GM12892 (cell line): ENCODE data around the gene ZNF583.

Source experiments
- DNase-seq: peaks from one replicate; pipeline ENCODE4 v3.0.0; 2011; ENCODE audit not compliant: insufficient read length
- FAIRE-seq: peaks from 2 replicates; lab custom pipeline; 2011; peaks lifted over from hg19 to GRCh38; lab: Jason Lieb, UNC
- POLR2A ChIP-seq: IDR thresholded peaks from 2 replicates; pipeline ENCODE4 v1.6.1; 2011; ENCODE audit warnings: low read depth, low read length, control low read depth
- POLR2AphosphoS5 ChIP-seq: IDR thresholded peaks from 2 replicates; pipeline ENCODE4 v1.6.1; 2011; ENCODE audit warnings: low read depth, low read length, control low read depth
- TAF1 ChIP-seq: IDR thresholded peaks from 2 replicates; pipeline ENCODE4 v1.6.1; 2011; ENCODE audit warnings: low read depth, mild to moderate bottlenecking, control low read depth, low read length, borderline replicate concordance

ZNF583 gene

DNA sequence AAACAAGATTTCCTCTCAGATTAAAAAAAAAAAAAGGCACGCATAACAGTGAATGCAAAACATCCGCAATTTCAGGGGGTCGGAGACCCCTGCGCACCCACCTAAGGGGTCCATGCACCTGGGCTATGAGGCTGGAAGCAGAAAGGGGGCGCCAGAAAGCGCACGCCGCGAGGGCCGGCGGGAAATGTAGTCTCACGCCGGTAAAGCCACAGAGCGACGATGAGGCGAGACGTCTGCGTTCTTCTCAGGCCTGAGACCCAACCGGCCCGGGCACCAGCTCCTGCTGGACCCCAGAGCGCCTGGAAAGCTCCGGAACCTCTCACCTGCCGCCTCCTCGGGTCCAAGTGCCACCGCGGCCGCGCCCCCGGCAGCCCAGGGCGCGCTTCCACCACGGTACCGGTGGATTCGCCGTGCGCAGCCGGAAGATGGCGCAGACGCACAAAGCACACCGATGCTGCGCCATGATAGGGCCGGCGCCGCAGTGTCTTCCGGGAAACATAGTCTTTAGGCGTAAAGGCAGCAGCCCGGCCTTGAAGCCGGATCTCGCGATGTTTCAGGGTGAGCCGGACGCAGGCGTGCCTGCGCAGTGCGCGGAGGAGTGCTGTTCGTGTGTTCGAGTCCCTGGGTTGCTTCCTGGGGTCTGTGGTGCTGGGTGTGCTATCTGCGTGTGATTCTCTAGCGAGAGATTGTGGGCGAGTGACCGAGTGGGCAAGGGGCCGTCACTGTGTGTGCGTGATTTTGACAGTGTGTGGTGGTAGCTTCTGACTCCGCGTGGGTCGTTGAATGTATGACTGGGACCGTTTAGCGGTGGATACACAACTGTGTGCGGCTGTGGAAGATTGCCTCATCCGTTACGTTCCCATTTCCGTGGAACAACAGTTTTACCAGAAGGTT is 10.8 kb upstream of the ZNF583 start, which contains the start of gene ZNF582:
TSS of gene ZNF582 (minus strand) at position 416 of the 894 bp plus-strand sequence. CDS start 1,782 bp downstream, outside the sequence.
- peak; percentile 97 for FAIRE-seq
- DNase-seq = peak; percentile 78
- TF ChIP-seq POLR2AphosphoS5 (peak; percentile 73), TAF1 (no peak), POLR2A (peak; percentile 63; the same call in 1 of the 2 replicates)

DNA sequence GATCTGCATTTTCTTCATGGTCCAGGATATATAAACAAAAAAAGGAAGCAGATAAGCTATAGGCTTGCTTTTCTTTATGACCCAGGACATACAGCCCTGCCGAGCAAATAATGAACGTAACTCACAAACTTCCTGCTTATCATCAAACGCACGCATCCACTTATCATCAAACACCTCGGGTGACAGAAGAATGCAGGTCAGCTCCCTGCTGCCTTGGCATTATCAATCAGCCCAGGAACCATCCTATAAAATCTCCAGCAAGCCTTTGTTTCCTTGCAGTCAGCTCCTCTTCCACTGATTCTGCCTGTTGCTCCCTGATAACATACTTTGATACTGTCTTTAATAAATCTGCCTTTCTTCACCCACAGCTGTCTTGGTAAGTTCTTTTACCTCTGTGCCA is 5.3 kb upstream of the ZNF583 start:
- DNase-seq (no peak), FAIRE-seq (no peak)
- TF ChIP-seq POLR2AphosphoS5 = no peak
- TF ChIP-seq TAF1 = no peak
- no peak for TF ChIP-seq POLR2A

DNA sequence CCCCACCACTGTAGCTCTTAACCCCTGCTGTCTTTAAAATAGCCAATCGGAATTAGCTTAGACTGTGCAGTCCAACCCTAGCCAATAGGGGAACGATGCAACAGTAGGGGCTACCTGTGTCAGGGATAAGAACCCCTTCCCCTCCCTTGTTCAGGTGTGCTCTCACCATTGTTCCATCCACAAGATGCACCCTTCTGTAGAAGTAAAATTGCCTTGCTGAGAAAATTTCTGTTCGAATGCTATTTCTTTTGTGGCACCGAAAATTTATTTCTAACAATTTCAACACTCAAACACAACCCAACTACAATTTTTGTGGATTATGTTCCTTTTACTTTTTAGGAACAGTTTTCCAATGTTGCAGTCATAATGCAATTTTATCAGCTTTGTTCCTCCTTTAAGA is 3.6 kb upstream of the ZNF583 start:
- FAIRE-seq = no peak
- TF ChIP-seq POLR2AphosphoS5 (no peak), POLR2A (no peak), TAF1 (no peak)
- no peak for DNase-seq

DNA sequence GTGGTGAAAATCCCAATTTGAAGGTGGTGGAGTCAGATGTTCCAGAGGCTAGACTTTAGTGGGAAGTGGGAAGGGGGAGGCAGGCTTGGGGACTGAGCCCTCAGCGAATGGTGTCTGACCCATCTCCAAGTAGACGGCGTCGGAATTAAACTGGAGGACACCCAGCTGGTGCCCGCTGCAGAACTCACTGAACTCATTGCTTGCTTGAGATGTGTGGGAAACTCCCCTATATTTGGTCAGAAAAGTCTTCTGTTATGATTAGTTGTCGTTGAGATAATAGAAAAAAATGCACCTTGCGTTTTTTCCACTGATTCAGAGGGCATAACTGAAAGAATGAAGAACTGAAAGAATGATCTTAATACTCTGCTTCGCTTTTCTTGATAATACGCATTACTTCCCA is 871 bp upstream of the ZNF583 start:
- DNase-seq (no peak), FAIRE-seq (no peak)
- TF ChIP-seq POLR2AphosphoS5 (no peak), POLR2A (no peak), TAF1 (no peak)

DNA sequence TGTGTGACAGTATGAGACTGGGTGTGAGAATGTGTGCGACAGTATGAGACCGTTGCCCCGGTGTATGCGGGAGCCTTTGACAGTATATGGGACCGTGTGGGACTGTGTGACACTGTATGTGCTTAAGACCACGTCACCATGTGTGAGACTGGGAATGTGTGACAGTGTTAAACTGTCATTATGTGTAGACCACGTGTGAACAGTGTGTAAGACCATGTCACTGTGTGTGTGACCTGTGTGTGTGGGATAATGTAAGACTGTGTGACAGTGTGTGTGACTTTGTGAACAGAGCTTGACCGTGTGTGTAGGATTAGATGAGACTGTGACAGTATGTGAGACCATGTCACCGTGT is 549 bp downstream of the ZNF583 start:
- FAIRE-seq (peak; percentile 17), DNase-seq (no peak)
- TF ChIP-seq POLR2AphosphoS5 (no peak), TAF1 (no peak), POLR2A (no peak)

DNA sequence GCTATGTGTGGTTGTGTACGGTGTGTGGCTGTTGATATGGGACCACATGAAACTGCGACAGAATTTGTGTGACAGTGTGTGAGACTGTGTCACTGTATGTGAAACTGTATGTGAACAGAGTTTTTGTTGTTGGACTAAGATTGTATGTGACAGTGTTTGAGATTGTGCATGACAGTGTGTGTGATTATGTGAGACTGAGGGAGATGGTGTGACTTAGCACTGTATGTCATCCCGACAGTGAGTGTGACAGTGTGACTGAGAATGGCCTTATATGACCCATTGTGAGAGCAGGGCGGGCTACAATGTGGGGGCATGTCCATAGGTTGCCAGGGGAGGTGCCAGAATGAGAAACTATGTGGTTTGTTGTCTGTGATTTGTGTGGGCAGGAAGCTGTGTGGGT is 930 bp downstream of the ZNF583 start:
- no peak for DNase-seq
- TF ChIP-seq POLR2A (no peak), TAF1 (no peak), POLR2AphosphoS5 (no peak)
- FAIRE-seq = no peak

DNA sequence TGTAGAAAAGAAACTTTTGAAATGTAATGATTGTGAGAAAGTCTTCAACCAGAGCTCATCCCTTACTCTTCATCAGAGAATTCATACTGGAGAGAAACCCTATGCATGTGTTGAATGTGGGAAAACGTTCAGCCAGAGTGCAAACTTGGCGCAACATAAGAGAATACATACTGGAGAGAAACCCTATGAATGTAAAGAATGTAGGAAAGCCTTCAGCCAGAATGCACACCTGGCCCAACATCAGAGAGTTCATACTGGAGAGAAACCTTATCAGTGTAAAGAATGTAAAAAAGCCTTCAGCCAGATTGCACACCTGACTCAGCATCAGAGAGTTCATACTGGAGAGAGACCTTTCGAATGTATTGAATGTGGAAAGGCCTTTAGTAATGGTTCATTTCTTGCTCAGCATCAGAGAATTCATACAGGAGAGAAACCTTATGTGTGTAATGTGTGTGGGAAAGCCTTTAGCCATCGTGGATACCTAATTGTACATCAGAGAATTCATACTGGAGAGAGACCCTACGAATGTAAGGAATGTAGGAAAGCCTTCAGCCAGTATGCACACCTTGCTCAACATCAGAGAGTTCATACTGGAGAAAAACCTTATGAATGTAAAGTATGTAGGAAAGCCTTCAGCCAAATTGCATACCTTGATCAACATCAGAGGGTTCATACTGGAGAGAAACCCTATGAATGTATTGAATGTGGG is 19.3 kb downstream of the ZNF583 start:
- DNase-seq (no peak), FAIRE-seq (no peak)
- TF ChIP-seq TAF1 = no peak
- no peak for TF ChIP-seq POLR2AphosphoS5
- no peak for TF ChIP-seq POLR2A

DNA sequence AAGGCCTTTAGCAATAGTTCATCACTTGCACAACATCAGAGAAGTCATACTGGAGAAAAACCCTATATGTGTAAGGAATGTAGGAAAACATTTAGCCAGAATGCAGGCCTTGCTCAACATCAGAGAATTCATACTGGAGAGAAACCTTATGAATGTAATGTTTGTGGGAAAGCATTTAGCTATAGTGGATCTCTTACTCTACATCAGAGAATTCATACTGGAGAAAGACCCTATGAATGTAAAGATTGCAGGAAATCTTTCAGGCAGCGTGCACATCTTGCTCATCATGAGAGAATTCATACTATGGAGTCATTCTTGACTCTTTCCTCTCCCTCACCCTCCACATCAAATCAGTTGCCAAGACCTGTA is 19.8 kb downstream of the ZNF583 start:
- FAIRE-seq (no peak), DNase-seq (no peak)
- TF ChIP-seq POLR2A (no peak), TAF1 (no peak), POLR2AphosphoS5 (no peak)

DNA sequence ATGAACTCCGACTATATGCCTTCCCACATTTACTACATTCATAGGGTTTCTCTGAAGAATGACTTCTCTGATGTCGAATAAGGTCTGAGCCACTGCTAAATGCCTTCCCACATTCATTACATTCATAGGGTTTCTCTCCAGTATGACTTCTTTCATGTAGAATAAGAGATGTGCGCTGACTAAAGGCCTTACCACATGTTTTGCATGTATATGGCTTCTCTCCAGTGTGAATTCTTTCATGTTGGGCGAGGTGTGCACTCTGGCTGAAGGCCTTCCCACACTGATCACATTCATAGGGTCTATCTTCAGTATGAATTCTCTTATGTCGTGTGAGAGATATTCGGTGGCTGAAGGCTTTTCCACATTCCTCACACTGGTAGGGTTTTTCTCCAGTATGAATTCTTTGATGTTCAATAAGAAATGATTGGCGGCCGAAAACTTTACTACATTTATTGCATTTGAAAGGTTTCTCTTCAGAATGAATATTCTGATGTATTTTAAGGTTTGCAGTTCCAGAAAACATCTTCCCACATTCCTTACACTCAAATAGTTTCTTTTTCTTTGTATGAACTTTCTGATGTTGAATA is 37.2 kb downstream of the ZNF583 start:
- TF ChIP-seq POLR2A = no peak
- TF ChIP-seq POLR2AphosphoS5 = no peak
- no peak for TF ChIP-seq TAF1
- no peak for DNase-seq
- no peak for FAIRE-seq

DNA sequence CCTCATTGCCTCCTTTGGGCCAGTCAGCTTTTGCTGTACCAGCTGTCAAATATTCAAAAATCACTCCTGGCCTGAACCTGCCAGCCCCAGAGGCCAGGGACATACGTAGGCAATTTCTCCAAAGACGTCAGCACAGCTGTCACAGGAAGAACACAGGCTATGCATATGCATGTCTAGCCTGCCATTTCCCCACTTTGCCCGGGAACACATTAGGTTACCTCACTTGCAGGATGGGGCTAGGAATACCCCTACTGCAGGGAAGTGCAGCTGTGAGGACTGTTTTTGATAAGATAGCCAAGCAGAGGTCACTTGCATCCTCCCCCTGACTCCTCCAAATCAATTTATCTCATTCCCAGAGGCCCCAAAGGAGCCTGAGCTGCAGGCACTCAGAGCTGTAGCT is 70.2 kb downstream of the ZNF583 start:
- DNase-seq = no peak
- no peak for FAIRE-seq
- TF ChIP-seq POLR2AphosphoS5 = no peak
- TF ChIP-seq TAF1 = no peak
- no peak for TF ChIP-seq POLR2A

DNA sequence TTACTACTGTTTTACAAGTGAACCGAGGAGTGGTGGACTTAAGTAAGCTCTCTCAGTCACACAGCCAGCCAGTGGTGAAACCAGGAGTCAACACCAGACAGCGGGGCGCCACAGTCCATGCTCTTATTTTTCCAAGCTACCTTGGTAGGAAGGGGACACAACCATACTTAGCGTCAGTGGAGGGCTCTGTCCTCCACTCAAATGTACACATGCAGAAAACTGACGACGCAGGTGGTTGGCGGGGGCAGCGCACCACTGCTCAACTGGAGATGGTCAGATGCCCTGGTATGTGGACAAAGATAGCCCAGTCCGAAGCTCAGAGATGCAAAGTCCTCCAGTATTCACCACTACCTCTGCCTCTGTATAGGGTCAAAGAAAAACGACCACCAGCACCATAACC is 72.0 kb downstream of the ZNF583 start:
- TF ChIP-seq TAF1 (no peak), POLR2AphosphoS5 (no peak), POLR2A (no peak)
- FAIRE-seq = no peak
- no peak for DNase-seq
